HUES6 (cell line): ENCODE measurements around the gene MBD6.

Experiments
- H3K27ac ChIP-seq: 2 replicates; pipeline ENCODE4 v1.7.0; 2013; ENCODE audit warnings: low read depth, mild to moderate bottlenecking, low read length, inconsistent platforms
- H3K27me3 ChIP-seq: 2 replicates; pipeline ENCODE4 v1.6.1; 2013; ENCODE audit warnings: low read length; ENCODE audit not compliant: control insufficient read depth, insufficient read depth
- H3K36me3 ChIP-seq: 2 replicates; pipeline ENCODE4 v1.6.1; 2013; ENCODE audit warnings: low read length; ENCODE audit not compliant: control insufficient read depth, insufficient read depth
- H3K4me1 ChIP-seq: 2 replicates; pipeline ENCODE4 v1.6.1; 2013; ENCODE audit warnings: low read length; ENCODE audit not compliant: control insufficient read depth, insufficient read depth
- H3K4me3 ChIP-seq: 2 replicates; pipeline ENCODE4 v1.5.1; 2013; ENCODE audit warnings: low read depth, low read length
- H3K9ac ChIP-seq: one replicate; pipeline ENCODE4 v1.6.1; 2013; ENCODE audit warnings: mild to moderate bottlenecking, low read length
- H3K9me3 ChIP-seq: 2 replicates; pipeline ENCODE4 v1.6.1; 2013; ENCODE audit warnings: low read depth, low read length; ENCODE audit not compliant: control insufficient read depth, insufficient read depth

MBD6 gene

DNA sequence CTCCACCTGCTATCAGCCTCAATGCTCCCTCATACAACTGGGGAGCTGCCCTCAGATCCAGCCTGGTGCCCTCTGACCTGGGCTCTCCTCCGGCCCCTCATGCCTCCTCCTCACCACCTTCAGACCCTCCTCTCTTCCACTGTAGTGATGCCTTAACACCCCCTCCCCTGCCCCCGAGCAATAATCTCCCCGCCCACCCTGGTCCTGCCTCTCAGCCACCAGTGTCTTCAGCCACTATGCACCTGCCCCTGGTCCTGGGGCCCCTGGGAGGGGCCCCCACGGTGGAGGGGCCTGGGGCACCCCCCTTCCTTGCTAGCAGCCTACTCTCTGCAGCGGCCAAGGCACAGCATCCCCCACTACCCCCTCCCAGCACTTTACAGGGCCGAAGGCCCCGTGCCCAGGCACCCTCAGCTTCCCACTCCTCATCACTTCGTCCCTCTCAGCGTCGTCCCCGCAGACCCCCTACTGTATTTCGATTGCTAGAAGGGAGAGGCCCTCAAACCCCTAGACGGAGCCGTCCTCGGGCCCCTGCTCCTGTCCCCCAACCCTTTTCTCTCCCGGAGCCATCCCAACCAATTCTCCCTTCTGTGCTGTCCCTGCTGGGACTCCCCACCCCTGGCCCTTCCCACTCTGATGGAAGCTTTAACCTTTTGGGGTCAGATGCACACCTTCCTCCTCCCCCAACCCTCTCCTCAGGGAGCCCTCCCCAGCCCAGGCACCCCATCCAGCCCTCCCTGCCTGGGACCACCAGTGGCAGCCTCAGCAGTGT, 3.2 kb downstream of the MBD6 start:
- H3K27me3 ChIP-seq: no peaks in the 10 kb centered on the region
- H3K36me3 ChIP-seq: peaks cover 53% of the 10 kb centered on the region
- no peak overlapping the region for H3K9ac ChIP-seq

DNA sequence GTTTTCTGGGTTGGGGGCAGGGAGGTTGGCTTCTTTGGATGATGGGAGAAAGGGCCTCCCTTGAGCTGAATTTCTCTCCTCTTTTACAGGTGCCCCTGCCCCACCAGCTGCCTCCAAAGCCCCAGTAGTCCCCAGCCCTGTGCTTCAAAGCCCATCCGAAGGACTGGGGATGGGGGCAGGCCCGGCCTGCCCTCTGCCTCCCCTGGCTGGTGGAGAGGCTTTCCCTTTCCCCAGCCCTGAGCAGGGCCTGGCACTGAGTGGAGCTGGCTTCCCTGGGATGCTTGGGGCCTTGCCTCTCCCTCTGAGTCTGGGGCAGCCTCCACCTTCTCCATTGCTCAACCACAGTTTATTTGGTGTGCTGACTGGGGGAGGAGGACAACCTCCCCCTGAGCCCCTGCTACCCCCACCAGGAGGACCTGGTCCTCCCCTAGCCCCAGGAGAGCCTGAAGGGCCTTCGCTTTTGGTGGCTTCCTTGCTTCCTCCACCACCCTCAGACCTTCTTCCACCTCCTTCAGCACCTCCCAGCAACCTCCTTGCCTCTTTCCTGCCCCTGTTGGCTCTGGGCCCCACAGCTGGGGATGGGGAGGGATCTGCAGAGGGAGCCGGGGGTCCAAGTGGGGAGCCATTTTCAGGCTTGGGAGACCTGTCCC, 4.0 kb downstream of the MBD6 start:
- H3K27me3 ChIP-seq: no peaks in the 10 kb centered on the region
- peaks cover 12% of the 10 kb centered on the region for H3K4me1 ChIP-seq
- H3K9me3 ChIP-seq: no peaks in the 10 kb centered on the region
- no peak overlapping the region for H3K9ac ChIP-seq
- no peak overlapping the region for H3K4me3 ChIP-seq
- no peak overlapping the region for H3K27ac ChIP-seq
- peaks cover 61% of the 10 kb centered on the region for H3K36me3 ChIP-seq

More for the DNA sequence above, 3.2 kb downstream of the MBD6 start:
- H3K9me3 ChIP-seq: no peaks in the 10 kb centered on the region
- H3K4me3 ChIP-seq: no peak overlapping the region
- no peak overlapping the region for H3K27ac ChIP-seq
- peaks cover 16% of the 10 kb centered on the region for H3K4me1 ChIP-seq

DNA sequence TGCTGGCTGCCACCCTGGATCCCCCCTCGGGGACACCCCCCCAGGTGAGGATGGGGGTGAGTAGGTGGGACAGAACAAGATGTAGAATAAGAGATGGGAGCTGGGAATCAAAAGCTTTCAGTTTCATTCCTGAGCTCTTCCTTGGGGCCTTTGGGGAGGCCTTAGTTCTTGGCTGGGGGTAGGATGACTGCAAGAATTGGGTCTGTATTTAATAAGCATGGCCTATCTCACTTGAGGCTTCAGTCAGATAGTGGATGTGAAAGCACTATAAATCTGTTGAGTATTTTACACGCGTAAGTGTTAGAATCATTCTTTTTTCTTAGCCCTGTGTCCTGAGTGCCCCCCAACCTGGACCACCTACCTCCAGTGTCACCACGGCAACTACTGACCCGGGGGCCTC, 4.6 kb downstream of the MBD6 start:
- H3K4me3 ChIP-seq: no peak overlapping the region

DNA sequence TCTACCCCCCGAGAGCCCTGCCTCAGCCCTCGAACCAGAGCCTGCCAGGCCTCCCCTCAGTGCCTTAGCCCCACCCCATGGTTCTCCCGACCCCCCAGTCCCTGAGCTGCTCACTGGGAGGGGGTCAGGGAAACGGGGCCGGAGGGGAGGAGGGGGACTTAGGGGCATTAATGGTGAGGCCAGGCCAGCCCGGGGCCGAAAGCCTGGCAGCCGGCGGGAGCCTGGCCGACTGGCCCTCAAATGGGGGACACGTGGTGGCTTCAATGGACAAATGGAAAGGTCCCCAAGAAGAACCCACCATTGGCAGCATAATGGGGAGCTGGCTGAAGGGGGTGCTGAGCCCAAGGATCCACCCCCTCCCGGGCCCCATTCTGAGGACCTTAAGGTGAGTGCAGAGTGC, 5.6 kb downstream of the MBD6 start:
- Histone ChIP-seq H3K27me3 (no peaks in the 10 kb centered on the region), H3K27ac (no peak overlapping the region), H3K9ac (no peak overlapping the region), H3K4me3 (no peak overlapping the region), H3K36me3 (peaks cover 76% of the 10 kb centered on the region), H3K4me1 (peaks cover 9% of the 10 kb centered on the region), H3K9me3 (no peaks in the 10 kb centered on the region)

More for the DNA sequence above, 4.6 kb downstream of the MBD6 start:
- H3K36me3 ChIP-seq: peaks cover 67% of the 10 kb centered on the region
- H3K4me1 ChIP-seq: peaks cover 9% of the 10 kb centered on the region
- H3K9me3 ChIP-seq: no peaks in the 10 kb centered on the region
- no peaks in the 10 kb centered on the region for H3K27me3 ChIP-seq
- H3K27ac ChIP-seq: no peak overlapping the region
- H3K9ac ChIP-seq: no peak overlapping the region

DNA sequence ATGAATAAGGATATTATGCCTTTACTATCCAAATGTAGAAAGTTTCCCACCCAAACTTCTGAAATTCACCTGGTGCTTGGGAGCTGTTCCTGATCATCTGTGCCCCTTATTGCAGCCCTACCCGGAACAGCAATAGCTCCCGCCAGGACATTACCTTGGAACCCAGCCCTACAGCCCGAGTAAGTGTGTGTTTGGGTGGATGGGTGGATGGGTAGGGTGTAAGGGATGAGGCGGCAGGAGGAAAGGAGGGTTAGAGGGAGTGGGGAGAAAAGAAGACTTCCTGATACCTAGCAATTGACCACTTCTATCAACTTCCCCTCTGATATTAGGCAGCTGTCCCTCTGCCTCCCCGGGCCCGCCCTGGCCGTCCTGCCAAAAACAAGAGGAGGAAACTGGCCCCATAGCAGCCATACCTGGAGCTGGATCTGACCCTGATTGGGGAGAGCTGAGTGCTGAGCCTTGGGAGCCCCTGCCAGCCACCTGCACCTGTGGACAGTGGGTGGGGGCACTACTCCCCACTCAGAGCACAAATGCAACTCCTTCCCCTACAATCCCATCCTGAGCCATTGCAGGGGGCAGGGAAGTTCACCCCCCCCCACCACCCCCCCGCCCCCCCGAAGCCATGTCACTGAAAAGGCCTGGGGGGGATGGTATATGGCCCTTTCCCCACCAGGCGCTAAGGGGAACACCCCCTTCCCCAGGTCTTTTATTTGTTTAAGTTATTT, 6.4 kb downstream of the MBD6 start:
- Histone ChIP-seq H3K27ac (no peak overlapping the region), H3K4me3 (no peak overlapping the region), H3K27me3 (no peaks in the 10 kb centered on the region), H3K9ac (no peak overlapping the region), H3K9me3 (no peaks in the 10 kb centered on the region), H3K4me1 (peaks cover 3% of the 10 kb centered on the region), H3K36me3 (peaks cover 83% of the 10 kb centered on the region)

DNA sequence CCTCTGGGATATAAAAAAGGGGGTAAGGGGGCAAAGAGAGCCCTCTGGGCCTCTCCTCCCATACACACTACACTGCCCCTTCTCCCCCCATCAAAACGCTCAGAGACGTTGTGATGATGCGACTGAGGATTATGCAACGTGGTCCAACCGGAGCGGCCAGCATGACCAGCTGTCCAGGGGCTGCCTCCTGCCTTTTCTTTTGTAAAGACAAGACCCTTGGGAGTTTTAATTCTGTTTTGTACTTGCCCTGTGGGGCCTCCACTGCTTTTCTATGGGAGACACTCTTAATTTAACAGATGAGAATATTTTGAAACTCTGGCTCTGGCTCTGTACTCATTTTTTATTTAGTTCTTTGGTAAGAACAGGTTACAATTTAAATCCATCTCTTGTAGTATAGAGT, 7.2 kb downstream of the MBD6 start:
- H3K9ac ChIP-seq: no peak overlapping the region
- no peaks in the 10 kb centered on the region for H3K9me3 ChIP-seq
- H3K36me3 ChIP-seq: peaks cover 83% of the 10 kb centered on the region
- H3K4me1 ChIP-seq: no peaks in the 10 kb centered on the region
- H3K27ac ChIP-seq: no peak overlapping the region
- no peak overlapping the region for H3K4me3 ChIP-seq
- H3K27me3 ChIP-seq: no peaks in the 10 kb centered on the region

DNA sequence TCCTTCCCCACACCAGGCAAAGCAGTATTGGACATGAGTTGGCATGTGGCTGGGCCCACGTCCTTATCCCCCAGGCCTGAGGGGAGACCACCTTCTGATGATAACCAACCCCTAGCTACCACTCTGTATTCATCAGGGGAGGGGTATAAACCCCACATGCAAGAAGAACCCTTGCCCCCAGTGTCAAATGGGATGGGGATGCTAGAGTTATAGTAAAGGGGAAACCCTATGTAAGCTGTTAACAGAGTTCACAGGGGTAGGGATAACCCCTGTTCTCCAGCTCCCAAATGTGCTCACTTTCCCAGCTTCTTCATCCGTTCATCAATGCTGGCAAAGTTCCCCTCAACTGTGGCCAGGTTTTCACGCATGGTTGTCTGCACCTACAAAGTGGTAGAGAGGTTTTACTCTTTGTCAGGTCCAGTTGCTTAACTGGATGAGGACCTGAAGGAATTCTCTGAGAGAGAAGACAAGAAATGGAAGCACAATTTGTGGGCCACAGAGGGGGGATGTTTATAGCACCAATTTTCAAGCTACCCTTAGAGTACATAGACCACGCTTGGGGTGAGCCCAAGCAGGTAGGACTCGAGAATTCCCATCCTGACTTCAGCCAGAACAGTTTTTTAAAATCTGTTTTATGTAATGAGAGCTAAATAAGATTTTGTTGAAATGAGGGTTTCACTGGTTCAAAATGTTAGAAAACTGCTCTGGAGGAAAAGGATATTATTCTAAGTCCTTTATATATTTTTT, 7.9 kb downstream of the MBD6 start:
- Histone ChIP-seq H3K9ac (no peak overlapping the region), H3K27ac (no peak overlapping the region), H3K4me3 (no peak overlapping the region), H3K27me3 (no peaks in the 10 kb centered on the region), H3K4me1 (no peaks in the 10 kb centered on the region), H3K9me3 (no peaks in the 10 kb centered on the region), H3K36me3 (peaks cover 88% of the 10 kb centered on the region)

DNA sequence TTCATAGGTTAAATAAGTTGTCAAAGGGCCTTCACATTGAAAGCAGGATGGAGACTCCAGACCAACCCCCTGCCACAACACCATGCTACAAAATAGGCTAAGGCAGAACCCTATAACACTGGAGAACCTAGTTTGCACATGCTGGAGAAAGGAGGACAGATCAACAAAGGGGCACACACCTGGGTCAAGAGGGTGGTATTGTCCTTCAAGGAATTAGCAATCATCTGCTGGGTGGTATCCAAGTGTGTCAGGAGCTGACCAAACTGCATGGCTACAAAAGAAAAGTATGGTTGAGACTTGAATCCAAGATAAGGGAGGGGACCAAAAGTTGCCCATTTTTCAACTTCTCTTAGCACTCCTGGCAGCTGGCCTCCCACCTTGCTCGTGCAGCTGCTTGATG, 9.2 kb downstream of the MBD6 start:
- no peaks in the 10 kb centered on the region for H3K9me3 ChIP-seq
- no peaks in the 10 kb centered on the region for H3K27me3 ChIP-seq
- no peak overlapping the region for H3K9ac ChIP-seq
- peaks cover 91% of the 10 kb centered on the region for H3K36me3 ChIP-seq
- no peak overlapping the region for H3K27ac ChIP-seq
- no peaks in the 10 kb centered on the region; the same call in 1 of the 2 replicates for H3K4me1 ChIP-seq
- no peak overlapping the region for H3K4me3 ChIP-seq

DNA sequence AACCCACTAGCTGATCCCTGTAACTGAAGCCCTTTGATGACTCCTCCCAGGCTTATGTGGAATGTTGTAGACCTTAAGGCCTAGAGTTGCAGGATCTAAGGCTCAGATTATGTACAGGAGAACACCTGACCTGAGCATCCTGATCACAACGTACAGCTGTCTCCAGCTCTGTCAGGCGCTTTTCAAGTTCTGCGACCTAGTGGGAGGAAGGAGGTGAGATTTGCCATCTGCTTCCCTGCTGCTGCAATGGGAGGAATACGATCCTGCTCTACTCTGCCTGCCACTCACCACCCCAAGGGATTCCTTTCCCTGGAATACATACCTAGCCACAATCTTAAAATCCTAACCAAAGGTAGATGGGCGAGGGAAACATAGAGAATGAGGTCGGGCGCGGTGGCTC, 10.5 kb downstream of the MBD6 start:
- no peaks in the 10 kb centered on the region for H3K9me3 ChIP-seq
- H3K4me3 ChIP-seq: no peak overlapping the region
- H3K36me3 ChIP-seq: peaks cover 91% of the 10 kb centered on the region
- no peaks in the 10 kb centered on the region for H3K27me3 ChIP-seq
- H3K9ac ChIP-seq: no peak overlapping the region
- H3K4me1 ChIP-seq: no peaks in the 10 kb centered on the region; the same call in 1 of the 2 replicates
- no peak overlapping the region for H3K27ac ChIP-seq

DNA sequence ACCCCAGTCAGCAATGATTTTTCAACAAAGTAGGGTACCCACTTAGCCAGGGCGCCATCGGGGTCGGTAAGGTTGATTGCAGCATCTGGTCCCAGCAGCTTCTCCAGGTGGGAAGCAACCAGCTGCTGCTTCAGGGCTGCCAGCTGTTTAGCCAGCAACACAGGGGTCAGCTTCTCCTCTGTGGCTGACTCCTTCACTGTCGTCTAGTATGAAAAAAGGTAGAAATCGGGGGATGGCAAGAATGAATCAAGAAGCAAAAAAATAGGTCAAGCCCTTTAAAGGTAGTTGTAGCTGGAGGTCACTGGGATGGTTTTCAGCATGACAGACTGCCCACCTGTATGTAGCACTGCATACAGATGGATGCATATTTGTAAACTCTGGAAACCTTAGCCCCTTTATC, 11.6 kb downstream of the MBD6 start:
- H3K4me1 ChIP-seq: no peaks in the 10 kb centered on the region; the same call in 1 of the 2 replicates
- no peaks in the 10 kb centered on the region for H3K9me3 ChIP-seq
- peaks cover 89% of the 10 kb centered on the region for H3K36me3 ChIP-seq
- H3K27ac ChIP-seq: no peak overlapping the region
- H3K27me3 ChIP-seq: no peaks in the 10 kb centered on the region
- H3K9ac ChIP-seq: no peak overlapping the region
- H3K4me3 ChIP-seq: no peak overlapping the region
